Activated naive CD4-positive, alpha-beta T cell (primary cell): ENCODE results near the gene PACSIN3.

Experiments
- DNase-seq, 4 experiments: peaks; one replicate each; lab custom pipeline; 2025; lab: John Stamatoyannopoulos, UW

PACSIN3 gene

DNA sequence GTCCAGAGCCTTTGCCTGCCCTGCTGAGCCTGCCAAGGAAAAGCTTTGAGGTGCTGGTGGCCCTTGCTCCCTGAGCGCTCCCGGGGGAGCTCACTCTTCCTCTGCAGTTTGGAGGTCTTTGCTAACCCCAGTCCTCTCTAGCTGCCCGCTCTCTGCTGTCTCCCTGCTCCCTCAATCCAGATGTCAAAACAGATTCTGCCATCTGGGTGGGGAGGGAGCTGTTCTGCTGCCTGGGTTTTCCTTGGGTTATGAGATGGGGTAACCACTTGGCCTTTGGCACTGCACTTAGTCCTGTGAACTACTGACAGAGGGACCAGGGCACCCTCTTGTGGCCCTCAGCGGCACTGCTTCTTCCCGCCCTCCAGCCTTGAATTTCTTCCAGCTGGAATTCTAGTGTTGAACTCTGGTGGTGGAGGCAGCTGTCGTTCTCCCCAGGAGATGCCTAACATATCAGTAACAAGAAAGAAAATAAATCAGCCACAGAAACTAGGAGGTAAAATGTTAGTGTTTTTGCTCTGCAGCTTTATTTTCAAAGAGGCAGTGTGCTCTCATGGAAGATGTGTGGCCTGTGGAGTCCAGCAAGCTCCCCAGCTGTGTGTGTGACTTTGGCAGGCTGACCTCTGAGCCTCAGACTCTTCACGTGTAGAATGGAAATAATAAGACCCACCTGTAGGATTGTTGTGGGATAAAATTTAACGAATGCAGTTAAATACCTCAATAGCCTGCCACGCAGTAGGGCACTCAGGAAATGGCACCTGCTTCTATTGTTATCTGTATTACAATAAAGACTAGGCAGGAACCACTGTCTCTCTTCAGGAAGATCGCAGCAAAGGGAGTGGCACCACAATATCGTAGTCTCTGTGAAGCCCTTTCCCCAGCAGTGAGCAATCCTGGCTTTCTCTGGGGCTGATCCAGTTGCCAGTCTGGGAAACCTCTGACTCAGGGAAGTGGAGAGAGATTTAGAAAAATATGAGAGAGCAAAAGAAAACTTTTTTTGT lies 33.0 kb downstream of the PACSIN3 start:
- peak in 2 of 4 experiments; percentile 16 to 29 for DNase-seq

DNA sequence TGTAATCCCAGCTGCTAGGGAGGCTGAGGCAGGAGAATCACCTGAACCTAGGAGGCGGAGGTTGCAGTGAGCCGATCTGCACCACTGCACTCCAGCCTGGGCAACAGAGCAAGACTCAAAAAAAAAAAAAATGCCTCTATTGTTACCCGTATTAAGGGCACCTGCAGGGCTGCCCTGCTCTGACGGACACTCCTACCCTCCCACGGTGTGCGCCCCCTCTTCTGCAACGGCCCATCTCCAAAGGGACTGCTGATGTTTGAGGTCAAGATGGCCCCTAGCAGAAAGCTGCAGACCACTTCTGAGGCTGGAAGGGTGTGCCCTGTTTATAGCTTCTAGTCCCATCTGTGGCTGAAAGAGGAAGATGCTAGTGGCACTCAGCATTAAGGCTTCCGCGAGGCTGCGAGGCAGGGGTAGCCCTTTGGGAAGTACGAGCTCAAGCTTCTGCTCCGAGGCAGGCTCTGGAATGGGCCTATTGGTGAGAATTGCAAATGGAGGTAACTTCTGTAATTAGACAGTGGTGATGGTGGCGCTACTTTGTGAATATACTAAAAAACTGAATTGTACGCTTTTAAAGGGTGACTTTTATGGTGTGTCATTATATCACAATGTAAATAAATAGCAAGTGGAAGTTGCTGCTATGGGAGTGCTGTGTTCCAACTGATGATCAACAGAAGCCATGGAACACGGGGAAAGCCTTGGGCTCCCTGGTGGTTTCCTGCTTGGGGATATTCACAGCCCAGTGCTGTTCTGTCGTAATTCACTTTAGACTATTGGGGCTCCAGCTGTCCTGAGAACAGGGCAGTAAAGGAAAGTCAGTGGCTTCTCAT lies 33.9 kb downstream of the PACSIN3 start:
- no peak for DNase-seq

GRCh38 chr11:47149782-47150181 lies 36.5 kb downstream of the PACSIN3 start:
- no peak for DNase-seq

DNA sequence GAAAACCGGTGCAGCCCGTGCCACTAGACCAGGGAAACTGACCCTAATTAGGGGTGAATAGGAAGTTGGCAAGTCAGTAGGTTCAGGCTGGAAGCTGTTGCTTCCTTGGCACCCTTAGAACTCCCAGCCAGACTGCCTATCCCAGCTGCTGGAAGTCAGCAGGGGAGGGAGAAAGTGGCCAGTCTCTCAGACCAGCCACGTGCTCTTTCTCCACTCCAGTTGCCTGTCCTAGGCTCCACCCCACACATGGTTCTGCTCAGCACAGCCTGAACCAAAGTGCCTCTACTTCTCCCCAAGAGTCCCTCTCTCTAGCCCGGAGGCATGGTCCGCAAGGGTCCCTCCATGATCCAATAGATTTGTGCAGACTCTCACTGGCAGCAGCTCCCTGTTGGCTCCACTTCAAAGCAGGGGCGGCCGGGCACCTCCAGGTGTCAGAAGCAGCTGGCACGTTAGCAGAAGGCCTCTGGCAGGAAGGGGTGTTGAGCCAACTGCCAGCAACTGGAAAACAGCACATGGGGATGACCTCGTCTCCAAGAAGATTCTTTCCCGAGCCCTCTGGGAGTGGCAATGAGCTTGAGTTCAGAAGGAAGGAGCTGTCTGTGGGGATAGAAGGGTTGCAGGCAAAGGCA lies 37.2 kb downstream of the PACSIN3 start:
- DNase-seq = no peak

GRCh38 chr11:47148270-47148669 lies 38.0 kb downstream of the PACSIN3 start:
- no peak for DNase-seq

GRCh38 chr11:47147681-47148080 lies 38.6 kb downstream of the PACSIN3 start:
- no peak for DNase-seq

- no peak for DNase-seq
These were observed 39.0 kb downstream of the PACSIN3 start for GRCh38 chr11:47147250-47147649.

DNA sequence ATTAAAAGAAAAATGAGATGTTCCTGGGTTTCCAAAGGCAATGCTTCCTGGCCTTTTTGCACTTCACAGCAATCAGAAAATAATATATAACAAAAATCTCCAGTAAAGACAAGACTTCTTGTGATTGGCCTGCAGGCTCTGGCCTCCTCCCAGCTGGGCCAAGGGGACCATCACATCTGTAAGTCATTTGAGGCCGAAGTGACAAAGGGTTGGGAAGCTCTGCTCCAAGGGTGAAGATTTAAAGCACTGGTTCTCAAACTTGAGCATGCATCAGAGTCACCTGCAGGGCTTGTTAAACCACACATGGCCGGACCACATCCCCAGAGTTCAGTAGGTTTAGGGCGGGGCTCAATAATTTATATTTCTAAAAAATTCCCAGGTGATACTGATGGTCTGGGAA lies 41.7 kb downstream of the PACSIN3 start:
- DNase-seq = no peak

- DNase-seq = no peak
These were observed 42.9 kb downstream of the PACSIN3 start for GRCh38 chr11:47143322-47143721.

DNA sequence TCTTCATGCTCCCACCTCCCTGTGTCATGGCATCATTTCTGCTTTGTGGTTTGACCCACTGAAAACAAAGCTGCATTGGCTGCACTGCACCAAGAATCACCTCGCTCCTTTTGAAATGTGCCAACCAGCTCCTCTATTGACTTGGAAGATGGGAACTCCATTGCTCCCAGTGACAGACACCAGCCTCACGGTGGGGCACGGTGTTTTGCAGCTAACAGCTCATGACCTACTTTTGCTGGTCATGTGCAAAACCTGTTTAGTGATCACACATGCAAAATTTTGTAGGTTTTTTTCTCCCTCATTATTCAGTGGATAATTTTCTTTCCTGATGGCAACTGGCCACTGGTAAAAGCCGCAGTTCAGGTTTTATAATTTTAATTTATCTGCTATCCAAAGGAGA lies 46.4 kb downstream of the PACSIN3 start:
- DNase-seq = no peak

DNA sequence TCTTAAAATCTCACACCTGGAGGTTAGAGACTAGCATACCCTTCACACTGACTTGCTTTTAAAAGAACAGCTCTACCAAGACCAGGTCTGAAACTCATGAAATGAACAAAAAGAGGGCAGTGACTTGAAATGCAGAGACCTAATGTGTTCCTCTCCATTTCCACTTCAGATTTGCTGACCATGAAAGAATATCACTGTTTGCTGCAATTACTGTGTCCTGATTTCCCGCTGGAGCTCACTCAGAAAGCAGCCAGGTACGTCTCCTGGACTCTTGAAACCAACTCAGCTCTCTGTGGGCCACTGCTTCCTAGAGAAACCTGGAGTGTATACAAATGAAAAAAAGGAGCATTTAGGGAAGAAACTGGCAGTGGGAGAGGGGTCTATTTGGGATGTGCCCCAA lies 48.8 kb downstream of the PACSIN3 start:
- no peak for DNase-seq

GRCh38 chr11:47136921-47137320 lies 49.3 kb downstream of the PACSIN3 start:
- no peak for DNase-seq

- DNase-seq = no peak
These were observed 49.9 kb downstream of the PACSIN3 start for GRCh38 chr11:47136327-47136726.

GRCh38 chr11:47132981-47133380 lies 53.3 kb downstream of the PACSIN3 start:
- no peak for DNase-seq

- DNase-seq = no peak
These were observed 53.7 kb downstream of the PACSIN3 start for GRCh38 chr11:47132490-47132889.

DNA sequence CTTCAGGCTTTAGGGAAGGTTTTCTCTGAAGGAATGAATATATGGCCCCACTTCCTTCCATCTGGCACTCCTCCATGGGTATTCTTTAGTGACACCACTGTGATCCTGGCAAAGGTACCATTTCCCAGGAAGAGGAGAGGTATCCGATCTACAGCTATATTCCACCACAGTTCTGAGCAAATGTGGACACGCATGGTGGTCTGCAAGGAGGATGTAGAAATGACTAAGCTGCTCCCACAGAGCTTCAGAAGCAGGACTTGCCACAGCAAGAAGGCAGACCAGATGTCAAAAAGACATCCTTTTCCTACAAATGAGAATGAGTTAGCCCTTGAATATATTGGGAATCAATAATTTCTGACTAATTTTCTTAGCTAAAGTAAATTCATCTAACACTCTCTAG lies 55.1 kb downstream of the PACSIN3 start:
- DNase-seq = no peak

DNA sequence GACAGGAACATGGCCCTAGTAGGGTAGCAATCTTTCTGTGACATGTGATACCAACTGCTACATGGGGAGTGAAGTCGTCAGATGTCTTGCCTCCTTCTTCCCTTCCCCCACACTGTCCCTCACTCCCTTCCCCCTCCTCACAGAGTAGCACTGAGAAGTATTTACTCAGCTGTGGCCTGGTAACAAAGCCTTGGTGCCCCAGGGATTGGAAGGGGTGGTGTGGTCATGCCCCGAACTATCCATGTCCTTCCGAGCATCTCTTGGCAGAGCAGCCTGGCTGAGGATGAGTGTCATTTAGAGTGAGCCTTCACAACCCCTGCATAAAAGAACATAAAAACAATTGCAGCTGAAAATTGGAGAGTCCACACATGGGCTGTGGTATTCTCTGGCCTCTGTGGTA lies 55.7 kb downstream of the PACSIN3 start:
- no peak for DNase-seq
